ENCODE results near the gene SULT1A1.
"Not testable (repeated sequence)": the region's sequence is repeated elsewhere in the genome, so short reads cannot be mapped to it uniquely, and the experiment has no call there.

DNA sequence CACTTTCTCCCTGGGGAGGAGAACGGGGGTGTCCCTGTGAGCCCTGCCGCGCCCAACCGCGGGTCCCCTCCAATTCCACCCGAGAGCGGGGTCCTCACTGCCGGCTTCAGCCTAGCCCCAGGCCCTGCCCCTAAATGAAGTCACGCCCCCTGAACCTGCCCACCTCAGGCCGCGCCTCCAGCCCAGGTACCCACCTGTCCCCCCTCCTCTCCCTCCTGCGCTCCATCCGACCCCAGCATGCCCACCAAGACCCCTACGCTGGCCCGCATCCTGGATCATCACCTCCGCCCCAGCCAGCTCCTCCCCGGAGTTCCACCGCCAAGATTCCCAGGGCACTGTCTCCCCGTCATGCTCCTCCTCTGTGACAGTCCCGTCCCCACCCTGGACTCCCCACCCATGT is 8.9 kb downstream of the SULT1A1 start:
- TF ChIP-seq, protein P1, sequence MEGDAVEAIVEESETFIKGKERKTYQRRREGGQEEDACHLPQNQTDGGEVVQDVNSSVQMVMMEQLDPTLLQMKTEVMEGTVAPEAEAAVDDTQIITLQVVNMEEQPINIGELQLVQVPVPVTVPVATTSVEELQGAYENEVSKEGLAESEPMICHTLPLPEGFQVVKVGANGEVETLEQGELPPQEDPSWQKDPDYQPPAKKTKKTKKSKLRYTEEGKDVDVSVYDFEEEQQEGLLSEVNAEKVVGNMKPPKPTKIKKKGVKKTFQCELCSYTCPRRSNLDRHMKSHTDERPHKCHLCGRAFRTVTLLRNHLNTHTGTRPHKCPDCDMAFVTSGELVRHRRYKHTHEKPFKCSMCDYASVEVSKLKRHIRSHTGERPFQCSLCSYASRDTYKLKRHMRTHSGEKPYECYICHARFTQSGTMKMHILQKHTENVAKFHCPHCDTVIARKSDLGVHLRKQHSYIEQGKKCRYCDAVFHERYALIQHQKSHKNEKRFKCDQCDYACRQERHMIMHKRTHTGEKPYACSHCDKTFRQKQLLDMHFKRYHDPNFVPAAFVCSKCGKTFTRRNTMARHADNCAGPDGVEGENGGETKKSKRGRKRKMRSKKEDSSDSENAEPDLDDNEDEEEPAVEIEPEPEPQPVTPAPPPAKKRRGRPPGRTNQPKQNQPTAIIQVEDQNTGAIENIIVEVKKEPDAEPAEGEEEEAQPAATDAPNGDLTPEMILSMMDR (conservative IDR thresholded peaks at IDR 0.05): not testable (repeated sequence)
- not testable (repeated sequence) for TF ChIP-seq EZH2 (IDR thresholded peaks at IDR 0.05; ENCODE audit: low read depth)

All from PC-9 (cell line).